Pancreas (tissue), 10 donors: ENCODE results near the gene ATP8B3. TPM values are rescaled to one million over a fixed set of nuclear protein-coding genes. Genes with fewer than 3 reads are reported as not detected.

ENCODE experiments used
- ATAC-seq, 4 donors: fragments of 200-7000 bp; cut with Tn5 transposase; one replicate each; pipeline versions ENCODE4 v1.8.0 to v1.9.1; 2020; ENCODE audit warnings: mild to moderate bottlenecking in 4 of 4, moderate library complexity in 4 of 4
- DNase-seq, 6 donors: peaks; one replicate each; pipeline ENCODE4 v3.0.0-alpha.2; 2020
- FAIRE-seq: peaks from 2 replicates; lab custom pipeline; 2012; peaks lifted over from hg19 to GRCh38; lab: Jason Lieb, UNC
- H3K27ac ChIP-seq, 4 donors: fragments of 200-600 bp; sonication (generic); 1 replicate in 3 of 4; 2 replicates in 1 of 4; pipeline versions ENCODE4 v1.5.0 to v1.8.0; 2020
- H3K27me3 ChIP-seq, 4 donors: fragments of 200-600 bp; one replicate each; pipeline ENCODE4 v1.8.0; 2021
- H3K36me3 ChIP-seq, 3 donors: fragments of 200-600 bp; sonication (generic) in 1 of 3; one replicate each; pipeline versions ENCODE4 v1.5.0 to v1.8.0; 2020 to 2021
- H3K4me1 ChIP-seq, 3 donors: fragments of 200-600 bp; one replicate each; pipeline ENCODE4 v1.8.0; 2021
- H3K4me3 ChIP-seq, 4 donors: fragments of 200-600 bp; sonication (generic) in 2 of 4; one replicate each; pipeline versions ENCODE4 v1.5.0 to v1.8.0; 2020 to 2021
- H3K9me3 ChIP-seq, 4 donors: fragments of 200-600 bp; one replicate each; pipeline ENCODE4 v1.8.0; 2021
- CTCF ChIP-seq, 4 donors: fragments of 200-600 bp; sonication (generic) in 3 of 4; IDR thresholded peaks; one replicate each; pipeline versions ENCODE4 v1.5.0 to v1.8.0; 2021; ENCODE audit warnings: antibody characterized with exemption in 4 of 4
- WGBS, 2 donors: extraction: QIAGEN DNeasy Blood & Tissue Kit; methylation state at CpG; one replicate each; pipeline ENCODE4 v1.1.7; 2013; 5-methylcytosine and 5-hydroxymethylcytosine counted together
- intact Hi-C, 3 donors: fragments of 100-400 bp; cut with DNase I; formaldehyde crosslinking; loops; one replicate each; pipeline versions ENCODE4 v1.11.1 to v1.14.2; 2022
- polyA plus RNA-seq, 2 donors: library from polyadenylated mRNA; stranded (reverse); fragments of 200-250 nt; gene quantifications; one replicate each; pipeline ENCODE4 v1.2.3, GENCODE V29; 2013
- total RNA-seq, 6 donors: library from RNA; stranded (reverse); fragmentation: NEBNext Ultra II Directional in 4 of 6; extraction: Animal tissue kit (Norgen Biotek cat#: 25700) in 4 of 6; gene quantifications; one replicate each; pipeline versions ENCODE4 v1.2.1 to v1.2.4, GENCODE V29; 2021 to 2023
- donor health status: healthy with polysubstance abuse.
- donor health status: DM: no; HTN: no; CAD: no; lungs with moderate emphysema.
- donor health status: DM: no; HTN: no; CAD: no.
- donor health status: control.
- donor health status: control.
- donor health status: Bipolar disorder and iron deficiency.
- donor health status: DM: yes; HTN: yes; CAD: no.
- donor health status: DM: no; HTN: no; CAD: no.
- donor health status: DM: no; HTN: no; CAD: no.
- donor health status: DM: yes; HTN: yes; CAD: no.

The ATP8B3 gene
- total and polyA plus RNA-seq, 8 donors = 0.32 to 1.1 (median 0.54) TPM

GRCh38 chr19:1818549-1819195 is 6.6 kb upstream of the ATP8B3 start:
- Histone ChIP-seq H3K36me3 (peaks cover 6 to 52% (median 20%) of the 10 kb centered on the region in 3 donors), H3K27me3 (no peaks in the 10 kb centered on the region), H3K4me3 (no peak overlapping the region), H3K9me3 (no peaks in the 10 kb centered on the region), H3K4me1 (no peaks in the 10 kb centered on the region), H3K27ac (no peak overlapping the region)
- DNase-seq = peak in 1 of 6 donors; percentile 77
- intact Hi-C loops = no loop called here
- ATAC-seq = no peak
- WGBS, 2 donors = 94% methylated on average over 29 to 33 of the region's 33 CpGs
- no peak for FAIRE-seq
- TF ChIP-seq CTCF (IDR thresholded peaks at IDR 0.05) = no peak

GRCh38 chr19:1817553-1818179 is 5.6 kb upstream of the ATP8B3 start:
- DNase-seq = peak in 2 of 6 donors; percentile 40 to 72
- ATAC-seq = no peak
- Histone ChIP-seq H3K4me3 (no peak overlapping the region), H3K27me3 (no peaks in the 10 kb centered on the region), H3K4me1 (no peaks in the 10 kb centered on the region), H3K9me3 (no peaks in the 10 kb centered on the region), H3K27ac (no peak overlapping the region), H3K36me3 (peaks cover 6 to 49% (median 20%) of the 10 kb centered on the region in 3 donors)
- intact Hi-C loops = no loop called here
- FAIRE-seq = no peak
- no peak for TF ChIP-seq CTCF (IDR thresholded peaks at IDR 0.05)
- 89 to 92% methylated on average over 25 of the region's 25 CpGs for WGBS, 2 donors

GRCh38 chr19:1816530-1817298 is 4.6 kb upstream of the ATP8B3 start:
- TF ChIP-seq CTCF (IDR thresholded peaks at IDR 0.05) = no peak
- intact Hi-C loops = no loop called here
- no peaks in the 10 kb centered on the region for H3K9me3 ChIP-seq
- no peak for FAIRE-seq
- peaks cover 6 to 49% (median 20%) of the 10 kb centered on the region in 3 donors for H3K36me3 ChIP-seq
- no peak for ATAC-seq
- H3K27me3 ChIP-seq = no peaks in the 10 kb centered on the region
- H3K27ac ChIP-seq = no peak overlapping the region
- WGBS, 2 donors = 93 to 95% methylated on average over 36 of the region's 36 CpGs
- no peak overlapping the region for H3K4me3 ChIP-seq
- peak in 1 of 6 donors; percentile 66 for DNase-seq
- peaks cover 0 to 3% (median 0%) of the 10 kb centered on the region in 3 donors for H3K4me1 ChIP-seq

GRCh38 chr19:1815605-1816529 is 3.8 kb upstream of the ATP8B3 start:
- no peaks in the 10 kb centered on the region for H3K9me3 ChIP-seq
- H3K36me3 ChIP-seq = peaks cover 6 to 49% (median 20%) of the 10 kb centered on the region in 3 donors
- ATAC-seq = no peak
- H3K27ac ChIP-seq = no peak overlapping the region
- intact Hi-C loops = no loop called here
- no peak for DNase-seq
- WGBS, 2 donors = 94% methylated on average over 53 to 61 of the region's 61 CpGs
- FAIRE-seq = no peak
- H3K4me1 ChIP-seq = peaks cover 0 to 5% (median 0%) of the 10 kb centered on the region in 3 donors
- no peaks in the 10 kb centered on the region for H3K27me3 ChIP-seq
- no peak for TF ChIP-seq CTCF (IDR thresholded peaks at IDR 0.05)
- H3K4me3 ChIP-seq = no peak overlapping the region
